Pancreas (tissue), 10 donors: Measurements from ENCODE around the gene OR2A2. TPM values are rescaled to one million over a fixed set of nuclear protein-coding genes. Genes with fewer than 3 reads are reported as not detected.

Source experiments
- ATAC-seq, 4 donors: fragments of 200-7000 bp; cut with Tn5 transposase; one replicate each; pipeline versions ENCODE4 v1.8.0 to v1.9.1; 2020; ENCODE audit warnings: mild to moderate bottlenecking in 4 of 4, moderate library complexity in 4 of 4
- DNase-seq, 6 donors: peaks; one replicate each; pipeline ENCODE4 v3.0.0-alpha.2; 2020
- FAIRE-seq: peaks from 2 replicates; lab custom pipeline; 2012; peaks lifted over from hg19 to GRCh38; lab: Jason Lieb, UNC
- H3K27ac ChIP-seq, 4 donors: fragments of 200-600 bp; sonication (generic); 1 replicate in 3 of 4; 2 replicates in 1 of 4; pipeline versions ENCODE4 v1.5.0 to v1.8.0; 2020
- H3K27me3 ChIP-seq, 4 donors: fragments of 200-600 bp; one replicate each; pipeline ENCODE4 v1.8.0; 2021
- H3K36me3 ChIP-seq, 3 donors: fragments of 200-600 bp; sonication (generic) in 1 of 3; one replicate each; pipeline versions ENCODE4 v1.5.0 to v1.8.0; 2020 to 2021
- H3K4me1 ChIP-seq, 3 donors: fragments of 200-600 bp; one replicate each; pipeline ENCODE4 v1.8.0; 2021
- H3K4me3 ChIP-seq, 4 donors: fragments of 200-600 bp; sonication (generic) in 2 of 4; one replicate each; pipeline versions ENCODE4 v1.5.0 to v1.8.0; 2020 to 2021
- H3K9me3 ChIP-seq, 4 donors: fragments of 200-600 bp; one replicate each; pipeline ENCODE4 v1.8.0; 2021
- WGBS, 2 donors: extraction: QIAGEN DNeasy Blood & Tissue Kit; methylation state at CpG; one replicate each; pipeline ENCODE4 v1.1.7; 2013; 5-methylcytosine and 5-hydroxymethylcytosine counted together
- intact Hi-C, 3 donors: fragments of 100-400 bp; cut with DNase I; formaldehyde crosslinking; loops; one replicate each; pipeline versions ENCODE4 v1.11.1 to v1.14.2; 2022
- polyA plus RNA-seq, 2 donors: library from polyadenylated mRNA; stranded (reverse); fragments of 200-250 nt; gene quantifications; one replicate each; pipeline ENCODE4 v1.2.3, GENCODE V29; 2013
- total RNA-seq, 6 donors: library from RNA; stranded (reverse); fragmentation: NEBNext Ultra II Directional in 4 of 6; extraction: Animal tissue kit (Norgen Biotek cat#: 25700) in 4 of 6; gene quantifications; one replicate each; pipeline versions ENCODE4 v1.2.1 to v1.2.4, GENCODE V29; 2021 to 2023
- TF ChIP-seq, protein P1 (sequence below), 4 donors: fragments of 200-600 bp; sonication (generic) in 3 of 4; IDR thresholded peaks; one replicate each; pipeline versions ENCODE4 v1.5.0 to v1.8.0; 2021; ENCODE audit warnings: antibody characterized with exemption in 4 of 4
- donor health status: healthy with polysubstance abuse.
- donor health status: DM: no; HTN: no; CAD: no; lungs with moderate emphysema.
- donor health status: DM: no; HTN: no; CAD: no.
- donor health status: control.
- donor health status: control.
- donor health status: Bipolar disorder and iron deficiency.
- donor health status: DM: yes; HTN: yes; CAD: no.
- donor health status: DM: no; HTN: no; CAD: no.
- donor health status: DM: no; HTN: no; CAD: no.
- donor health status: DM: yes; HTN: yes; CAD: no.

OR2A2 gene, protein sequence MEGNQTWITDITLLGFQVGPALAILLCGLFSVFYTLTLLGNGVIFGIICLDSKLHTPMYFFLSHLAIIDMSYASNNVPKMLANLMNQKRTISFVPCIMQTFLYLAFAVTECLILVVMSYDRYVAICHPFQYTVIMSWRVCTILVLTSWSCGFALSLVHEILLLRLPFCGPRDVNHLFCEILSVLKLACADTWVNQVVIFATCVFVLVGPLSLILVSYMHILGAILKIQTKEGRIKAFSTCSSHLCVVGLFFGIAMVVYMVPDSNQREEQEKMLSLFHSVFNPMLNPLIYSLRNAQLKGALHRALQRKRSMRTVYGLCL
- total RNA-seq (not detected), polyA plus RNA-seq (not detected)

DNA sequence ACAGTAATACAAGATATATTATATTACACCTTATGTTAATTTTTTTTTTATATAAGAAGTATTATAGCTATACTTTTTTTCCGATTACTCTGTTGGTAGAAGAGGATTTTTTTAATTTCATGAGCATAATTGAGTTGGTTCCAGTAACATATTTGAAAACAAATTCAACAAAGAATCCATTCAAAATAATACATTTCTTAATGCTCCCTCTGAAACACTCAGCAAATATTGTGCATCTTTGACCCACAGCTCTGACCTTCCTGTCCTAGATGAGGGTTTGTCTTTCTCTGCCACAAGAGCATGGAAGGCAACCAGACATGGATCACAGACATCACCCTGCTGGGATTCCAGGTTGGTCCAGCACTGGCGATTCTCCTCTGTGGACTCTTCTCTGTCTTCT is at the start of gene OR2A2:
TSS of gene OR2A2 (plus strand) at position 301 of the 400 bp plus-strand sequence. CDS start at position 301, 0 bp downstream.
- TF ChIP-seq, protein P1, sequence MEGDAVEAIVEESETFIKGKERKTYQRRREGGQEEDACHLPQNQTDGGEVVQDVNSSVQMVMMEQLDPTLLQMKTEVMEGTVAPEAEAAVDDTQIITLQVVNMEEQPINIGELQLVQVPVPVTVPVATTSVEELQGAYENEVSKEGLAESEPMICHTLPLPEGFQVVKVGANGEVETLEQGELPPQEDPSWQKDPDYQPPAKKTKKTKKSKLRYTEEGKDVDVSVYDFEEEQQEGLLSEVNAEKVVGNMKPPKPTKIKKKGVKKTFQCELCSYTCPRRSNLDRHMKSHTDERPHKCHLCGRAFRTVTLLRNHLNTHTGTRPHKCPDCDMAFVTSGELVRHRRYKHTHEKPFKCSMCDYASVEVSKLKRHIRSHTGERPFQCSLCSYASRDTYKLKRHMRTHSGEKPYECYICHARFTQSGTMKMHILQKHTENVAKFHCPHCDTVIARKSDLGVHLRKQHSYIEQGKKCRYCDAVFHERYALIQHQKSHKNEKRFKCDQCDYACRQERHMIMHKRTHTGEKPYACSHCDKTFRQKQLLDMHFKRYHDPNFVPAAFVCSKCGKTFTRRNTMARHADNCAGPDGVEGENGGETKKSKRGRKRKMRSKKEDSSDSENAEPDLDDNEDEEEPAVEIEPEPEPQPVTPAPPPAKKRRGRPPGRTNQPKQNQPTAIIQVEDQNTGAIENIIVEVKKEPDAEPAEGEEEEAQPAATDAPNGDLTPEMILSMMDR (IDR thresholded peaks at IDR 0.05), result no peak
- no peaks in the 10 kb centered on the region for H3K4me1 ChIP-seq
- no peak within 1 kb of the TSS for H3K27ac ChIP-seq
- no peak within 1 kb of the TSS for H3K4me3 ChIP-seq
- no peaks in the 10 kb centered on the region for H3K9me3 ChIP-seq
- H3K36me3 ChIP-seq, result no peaks in the 10 kb centered on the region
- ATAC-seq (no peak), FAIRE-seq (no peak), DNase-seq (no peak)
- 79 to 88% methylated on average over 2 of the region's 2 CpGs for WGBS, 2 donors
- H3K27me3 ChIP-seq, result no peaks in the 10 kb centered on the region
- intact Hi-C loops, result no loop called here

DNA sequence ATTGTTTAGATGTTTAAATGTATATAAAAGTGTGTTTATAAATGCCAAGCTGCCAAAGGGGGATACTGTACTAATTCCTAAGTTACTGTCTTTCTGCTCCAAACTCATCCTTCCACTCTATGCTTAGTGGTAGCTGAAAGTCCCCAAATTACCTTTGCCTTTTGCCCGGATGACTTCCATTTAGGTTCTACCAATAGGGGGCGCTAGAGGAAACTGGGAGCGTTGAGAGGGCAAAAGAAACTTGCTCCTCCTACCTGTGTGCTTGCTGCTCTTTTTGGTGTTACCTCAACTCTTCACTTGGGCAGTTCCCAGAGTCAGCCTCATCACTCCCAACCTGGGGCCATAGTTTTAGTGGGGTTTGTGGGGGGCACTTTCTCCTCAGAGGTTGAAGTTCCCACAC is 45.7 kb upstream of the OR2A2 start:
- intact Hi-C loops, result no loop called here
- no peaks in the 10 kb centered on the region for H3K36me3 ChIP-seq
- FAIRE-seq (no peak), ATAC-seq (no peak), DNase-seq (no peak)
- TF ChIP-seq, protein P1 (IDR thresholded peaks at IDR 0.05), result no peak
- 27 to 38% methylated on average over 3 of the region's 3 CpGs for WGBS, 2 donors
- H3K27ac ChIP-seq, result no peak overlapping the region
- H3K4me1 ChIP-seq, result no peaks in the 10 kb centered on the region
- no peak overlapping the region for H3K4me3 ChIP-seq
- no peaks in the 10 kb centered on the region for H3K27me3 ChIP-seq
- H3K9me3 ChIP-seq, result no peaks in the 10 kb centered on the region

DNA sequence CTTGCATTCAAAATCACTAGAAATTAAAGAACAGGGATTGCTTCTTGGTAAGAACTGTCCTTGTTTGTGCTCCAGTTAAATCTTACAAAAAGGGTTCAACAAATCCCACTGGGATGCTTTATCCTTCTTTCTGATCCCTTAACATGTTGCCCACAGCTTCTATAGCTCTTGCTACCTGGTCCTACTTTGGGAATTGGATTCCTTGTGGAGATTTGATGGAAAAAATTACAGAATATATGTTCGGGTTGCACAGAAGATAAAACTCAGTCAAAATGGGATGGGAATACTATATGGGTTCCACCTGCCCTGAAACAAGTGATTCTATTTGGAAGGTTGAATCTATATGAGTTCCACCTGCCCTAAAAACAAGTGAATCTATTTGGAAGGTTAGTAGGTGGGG is 39.9 kb upstream of the OR2A2 start, which contains the start of gene OR2A25:
TSS of gene OR2A25 (plus strand) at position 301 of the 400 bp plus-strand sequence. CDS start 4,409 bp downstream, outside the sequence.
- FAIRE-seq (no peak), DNase-seq (no peak), ATAC-seq (no peak)
- TF ChIP-seq, protein P1 (IDR thresholded peaks at IDR 0.05), result no peak
- Histone ChIP-seq H3K4me3 (no peak within 1 kb of the TSS), H3K9me3 (no peaks in the 10 kb centered on the region), H3K4me1 (no peaks in the 10 kb centered on the region), H3K36me3 (no peaks in the 10 kb centered on the region), H3K27me3 (no peaks in the 10 kb centered on the region), H3K27ac (no peak within 1 kb of the TSS)
- WGBS, 2 donors, result 48 to 56% methylated on average over 1 of the region's 1 CpG
- intact Hi-C loops, result no loop called here

DNA sequence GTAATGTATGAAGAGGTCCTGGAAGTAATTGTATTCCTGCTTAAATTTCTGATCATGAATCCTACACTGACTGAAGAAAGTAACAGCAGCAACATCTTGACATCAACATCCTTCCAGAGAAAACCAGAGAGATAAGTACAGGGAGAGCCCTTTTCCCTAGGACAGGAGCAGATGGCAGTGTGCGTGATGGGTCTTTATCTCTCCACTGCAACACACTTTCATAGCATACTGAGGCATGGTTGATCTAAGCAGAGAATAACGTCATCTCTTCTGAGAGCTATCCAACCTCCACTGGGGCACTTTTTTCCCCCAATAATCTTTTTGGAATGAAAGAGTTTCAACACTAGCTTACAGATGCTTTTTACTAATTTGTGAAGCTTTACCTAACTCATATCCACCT is 39.4 kb upstream of the OR2A2 start:
- no peak for ATAC-seq

More for the DNA sequence above, 39.4 kb upstream of the OR2A2 start:
- H3K9me3 ChIP-seq, result no peaks in the 10 kb centered on the region
- no peaks in the 10 kb centered on the region for H3K27me3 ChIP-seq
- TF ChIP-seq, protein P1 (IDR thresholded peaks at IDR 0.05), result no peak
- WGBS, 2 donors, result 75 to 82% methylated on average over 2 of the region's 2 CpGs
- no peak overlapping the region for H3K4me3 ChIP-seq
- H3K36me3 ChIP-seq, result no peaks in the 10 kb centered on the region
- intact Hi-C loops, result no loop called here
- DNase-seq, result no peak
- no peak overlapping the region for H3K27ac ChIP-seq
- H3K4me1 ChIP-seq, result no peaks in the 10 kb centered on the region
- no peak for FAIRE-seq
